ENCODE results near the gene NIPBL. TPM values are rescaled to one million over a fixed set of nuclear protein-coding genes. Genes with fewer than 3 reads are reported as not detected.

Gene NIPBL
- total RNA-seq, 1 experiment from 2014 or later, result 61.3 TPM

- no peaks in the 10 kb centered on the region for H3K9me3 ChIP-seq (ENCODE audit: control insufficient read depth, low read depth, low read length)
- no peak overlapping the region for H2AFZ ChIP-seq (ENCODE audit: low read length)
- no peaks in the 10 kb centered on the region for H3K27me3 Mint-ChIP-seq (ENCODE audit: low read depth)
- peaks cover 18 to 20% of the 10 kb centered on the region in 2 experiments for H3K4me1 Mint-ChIP-seq
- peak; percentile 74 for TF ChIP-seq CTCF (conservative IDR thresholded peaks at IDR 0.05)
- WGBS (ENCODE audit: extremely low coverage, insufficient read length, low lambda C conversion rate), result no CpG with 5 or more reads among the region's 2 CpGs
- peaks cover 12% of the 10 kb centered on the region; the same call in 1 of the 2 replicates for H3K79me2 ChIP-seq (ENCODE audit: insufficient read depth, low read length)
- H2BK120ac ChIP-seq (ENCODE audit: low read depth, low read length, poor library complexity, severe bottlenecking), result no peak overlapping the region
- no peak overlapping the region; a peak in 2 of 7 replicates for H3K27ac Mint-ChIP-seq
- H3K4me2 ChIP-seq (ENCODE audit: insufficient read depth, insufficient read length, low read length), result no peak overlapping the region
- peaks cover 0 to 9% (median 0%) of the 10 kb centered on the region in 3 experiments; a peak in 5 of 7 replicates for H3K36me3 Mint-ChIP-seq (ENCODE audit: insufficient read depth in 1 of 3, low read depth in 3 of 3)
- no peak overlapping the region for H3K9ac ChIP-seq (ENCODE audit: extremely low read depth, insufficient read length, low read length)
- no peak overlapping the region for H4K5ac ChIP-seq (ENCODE audit: insufficient read length, low read depth, low read length)
- H2BK20ac ChIP-seq (ENCODE audit: low read depth, low read length, poor library complexity, severe bottlenecking), result no peak overlapping the region
- H3K79me1 ChIP-seq (ENCODE audit: insufficient read depth, low read depth, low read length, poor library complexity, severe bottlenecking), result no peaks in the 10 kb centered on the region
- no peaks in the 10 kb centered on the region for H3K4me1 ChIP-seq (ENCODE audit: insufficient read depth, low read length)
- no peak overlapping the region for H3K4me3 Mint-ChIP-seq
- DNase-seq, result no peak
- no peak overlapping the region for H3K14ac ChIP-seq (ENCODE audit: insufficient read depth, low read length)
- no peak overlapping the region for H2BK15ac ChIP-seq (ENCODE audit: low read depth, low read length)
- no peak overlapping the region for H3K4ac ChIP-seq (ENCODE audit: low read depth, low read length)
- H4K91ac ChIP-seq (ENCODE audit: insufficient read length, low read depth, low read length), result no peak overlapping the region
- H3K23me2 ChIP-seq (ENCODE audit: insufficient read length, low read depth, low read length, poor library complexity, severe bottlenecking), result peaks cover 6% of the 10 kb centered on the region
- H4K20me1 ChIP-seq (ENCODE audit: control insufficient read depth, insufficient read depth, insufficient read length), result no peaks in the 10 kb centered on the region
- peaks cover 0 to 2% of the 10 kb centered on the region in 2 experiments; a peak in 1 of 5 replicates for H3K9me3 Mint-ChIP-seq
- H3K23ac ChIP-seq (ENCODE audit: insufficient read length, low read depth, low read length), result no peak overlapping the region
- no peaks in the 10 kb centered on the region for H3K27me3 ChIP-seq (ENCODE audit: insufficient read depth, low read length)
- no peak overlapping the region for H3T11ph ChIP-seq (ENCODE audit: low read length)
- no peak overlapping the region for H2AK5ac ChIP-seq (ENCODE audit: insufficient read length, low read length)
- H3K56ac ChIP-seq (ENCODE audit: insufficient read length, low read depth, low read length), result no peak overlapping the region
- H4K8ac ChIP-seq (replicated peaks; ENCODE audit: insufficient read length, low read depth, low read length), result no peak overlapping the region
- H3K18ac ChIP-seq (ENCODE audit: insufficient read length, low read depth, low read length), result no peak overlapping the region
- no peak overlapping the region for H2BK12ac ChIP-seq (ENCODE audit: insufficient read length, low read depth, low read length)
- H3K27ac ChIP-seq (ENCODE audit: insufficient read length, low read depth, low read length), result no peak overlapping the region
- H2BK5ac ChIP-seq (ENCODE audit: insufficient read length, low read length), result no peak overlapping the region
These were observed 6.0 kb upstream of the NIPBL start for GRCh38 chr5:36870399-36871040.

Measured in H9 (cell line).